HFFc6 (cell line): ENCODE measurements around the gene BFSP2. TPM values are rescaled to one million over a fixed set of nuclear protein-coding genes. Genes with fewer than 3 reads are reported as not detected.
A peak's percentile ranks its signal among the peaks of the same experiment; 100 is the strongest.

Source experiments
- DNase-seq: peaks from one replicate; pipeline ENCODE4 v3.0.0-alpha.2; 2018
- H3K27ac Mint-ChIP-seq: 2 replicates; pipeline ENCODE4 v1.8.0; 2020; ENCODE audit warnings: mild to moderate bottlenecking, mixed read lengths
- H3K27me3 Mint-ChIP-seq: 2 replicates; pipeline ENCODE4 v1.8.0; 2021; ENCODE audit warnings: mild to moderate bottlenecking, moderate library complexity, mixed read lengths; ENCODE audit not compliant: insufficient read depth
- H3K36me3 Mint-ChIP-seq: 2 replicates; pipeline ENCODE4 v1.8.0; 2021; ENCODE audit warnings: low read depth, mixed read lengths
- H3K4me1 Mint-ChIP-seq: 2 replicates; pipeline ENCODE4 v1.8.0; 2020; ENCODE audit warnings: low read depth, mixed read lengths
- H3K4me3 Mint-ChIP-seq: 2 replicates; pipeline ENCODE4 v1.8.0; 2020; ENCODE audit warnings: mild to moderate bottlenecking, moderate library complexity, mixed read lengths
- H3K9me3 Mint-ChIP-seq: 2 replicates; pipeline ENCODE4 v1.8.0; 2020; ENCODE audit warnings: mild to moderate bottlenecking, mixed read lengths
- CTCF ChIP-seq: fragments of 200-600 bp; sonication (generic); IDR thresholded peaks from 2 replicates; pipeline ENCODE4 v1.5.0; 2021; ENCODE audit warnings: antibody characterized with exemption, mild to moderate bottlenecking
- total RNA-seq, 6 experiments: library from RNA; stranded (reverse); fragmentation: NEBNext Ultra II Directional; extraction: Animal tissue kit (Norgen Biotek cat#: 25700); gene quantifications; 2 replicates in 1 of 6; 3 replicates in 5 of 6; pipeline ENCODE4 v1.2.3, GENCODE V29; 2021

The BFSP2 gene
- total RNA-seq, 6 experiments from 2014 or later, result not detected

GRCh38 chr3:133443649-133444422, 44.0 kb downstream of the BFSP2 start:
- peak; percentile 21; the same call in 1 of the 2 replicates for TF ChIP-seq CTCF
- no peak for DNase-seq
- Mint-ChIP-seq H3K4me1 (peaks cover 26% of the 10 kb centered on the region; the same call in 1 of the 2 replicates), H3K4me3 (no peak overlapping the region), H3K9me3 (no peaks in the 10 kb centered on the region), H3K36me3 (no peaks in the 10 kb centered on the region), H3K27me3 (peaks cover 15% of the 10 kb centered on the region), H3K27ac (no peak overlapping the region)

- DNase-seq, result no peak
- peaks cover 26% of the 10 kb centered on the region; the same call in 1 of the 2 replicates for H3K4me1 Mint-ChIP-seq
- H3K27me3 Mint-ChIP-seq, result peaks cover 15% of the 10 kb centered on the region
- H3K9me3 Mint-ChIP-seq, result no peaks in the 10 kb centered on the region
- H3K36me3 Mint-ChIP-seq, result no peaks in the 10 kb centered on the region
- no peak for TF ChIP-seq CTCF
- no peak overlapping the region for H3K4me3 Mint-ChIP-seq
- no peak overlapping the region for H3K27ac Mint-ChIP-seq
These were observed 44.5 kb downstream of the BFSP2 start for GRCh38 chr3:133444423-133444774.

GRCh38 chr3:133445108-133445507, 45.3 kb downstream of the BFSP2 start:
- no peak for TF ChIP-seq CTCF
- H3K27me3 Mint-ChIP-seq, result peaks cover 19% of the 10 kb centered on the region
- DNase-seq, result no peak
- H3K9me3 Mint-ChIP-seq, result no peaks in the 10 kb centered on the region
- no peaks in the 10 kb centered on the region for H3K36me3 Mint-ChIP-seq
- peaks cover 26% of the 10 kb centered on the region; the same call in 1 of the 2 replicates for H3K4me1 Mint-ChIP-seq
- no peak overlapping the region for H3K27ac Mint-ChIP-seq
- no peak overlapping the region for H3K4me3 Mint-ChIP-seq

GRCh38 chr3:133447750-133448477, 48.1 kb downstream of the BFSP2 start:
- DNase-seq, result no peak
- TF ChIP-seq CTCF, result no peak
- H3K27me3 Mint-ChIP-seq, result peaks cover 25% of the 10 kb centered on the region
- H3K27ac Mint-ChIP-seq, result no peak overlapping the region
- H3K36me3 Mint-ChIP-seq, result no peaks in the 10 kb centered on the region
- peaks cover 24% of the 10 kb centered on the region for H3K4me1 Mint-ChIP-seq
- H3K4me3 Mint-ChIP-seq, result no peak overlapping the region
- H3K9me3 Mint-ChIP-seq, result no peaks in the 10 kb centered on the region

GRCh38 chr3:133448478-133449122, 48.7 kb downstream of the BFSP2 start:
- no peak overlapping the region for H3K4me3 Mint-ChIP-seq
- no peak for DNase-seq
- TF ChIP-seq CTCF, result no peak
- no peaks in the 10 kb centered on the region for H3K9me3 Mint-ChIP-seq
- peaks cover 27% of the 10 kb centered on the region for H3K4me1 Mint-ChIP-seq
- H3K27me3 Mint-ChIP-seq, result peaks cover 25% of the 10 kb centered on the region
- H3K27ac Mint-ChIP-seq, result no peak overlapping the region
- no peaks in the 10 kb centered on the region for H3K36me3 Mint-ChIP-seq
